Adrenal gland (tissue), 12 donors: ENCODE results near the gene TRDN. TPM values are rescaled to one million over a fixed set of nuclear protein-coding genes. Genes with fewer than 3 reads are reported as not detected.
A peak's percentile ranks its signal among the peaks of the same experiment; 100 is the strongest.

Source experiments
- DNase-seq, 7 donors: peaks; one replicate each; pipeline ENCODE4 v3.0.0-alpha.2; 2019 to 2020
- H3K27ac ChIP-seq, 5 donors: fragments of 200-600 bp; sonication (generic) in 4 of 5; 1 replicate in 3 of 5; 2 replicates in 2 of 5; pipeline versions ENCODE4 v1.5.1 to v1.8.0; 2016 to 2020; ENCODE audit warnings: mild to moderate bottlenecking in 1 of 5
- H3K27me3 ChIP-seq: fragments of 200-600 bp; 2 replicates; pipeline ENCODE4 v1.8.0; 2021
- H3K36me3 ChIP-seq, 2 donors: fragments of 200-600 bp; replicated peaks in 1 of 2; 1 replicate in 1 of 2; 2 replicates in 1 of 2; pipeline versions ENCODE4 v1.5.1 to v1.8.0; 2018 to 2022
- H3K4me1 ChIP-seq, 2 donors: fragments of 200-600 bp; replicated peaks in 1 of 2; 1 replicate in 1 of 2; 2 replicates in 1 of 2; pipeline versions ENCODE4 v1.5.1 to v1.8.0; 2018 to 2021
- H3K4me3 ChIP-seq, 4 donors: fragments of 200-600 bp; sonication (generic) in 3 of 4; one replicate each; pipeline ENCODE4 v1.5.1; 2016 to 2018
- H3K9me3 ChIP-seq, 3 donors: fragments of 200-600 bp; sonication (generic) in 1 of 3; replicated peaks in 1 of 3; 1 replicate in 2 of 3; 2 replicates in 1 of 3; pipeline versions ENCODE4 v1.5.1 to v1.8.0; 2016 to 2021
- POLR2A ChIP-seq, 2 donors: fragments of 450-650 bp; IDR thresholded peaks; one replicate each; pipeline ENCODE4 v1.6.1; 2017; ENCODE audit warnings: antibody characterized with exemption in 2 of 2, mild to moderate bottlenecking in 2 of 2, moderate library complexity in 1 of 2
- WGBS, 4 donors: extraction: QIAGEN DNeasy Blood & Tissue Kit in 2 of 4; methylation state at CpG; one replicate each; pipeline versions ENCODE4 v1.1.5 to v1.1.7; 2013 to 2017; 5-methylcytosine and 5-hydroxymethylcytosine counted together
- intact Hi-C, 2 donors: fragments of 100-400 bp; cut with DNase I; formaldehyde crosslinking; loops; one replicate each; pipeline versions ENCODE4 v1.14.1 to v1.15.0; 2022 to 2023
- polyA plus RNA-seq, 3 donors: library from polyadenylated mRNA; stranded (reverse); fragments of 200-250 nt in 2 of 3; fragments of 350-450 nt in 1 of 3; fragmentation: Illumina TruSeq in 1 of 3; extraction: RNeasy Lipid Tissue Mini Kit (QIAGEN cat#74804) in 1 of 3; gene quantifications; one replicate each; pipeline ENCODE4 v1.2.3, GENCODE V29; 2013 to 2014
- total RNA-seq, 9 donors: library from RNA; depleted of rRNA in 4 of 9; stranded (reverse); fragments of >200 nt in 4 of 9; fragments of 120-200 nt in 1 of 9; fragmentation: NEBNext Ultra II Directional in 1 of 9; extraction: Animal tissue kit (Norgen Biotek cat#: 25700) in 1 of 9; gene quantifications; one replicate each; pipeline versions ENCODE4 v1.1.0 to v1.2.4, GENCODE V29; 2013 to 2023
- TF ChIP-seq, protein P1 (sequence below), 6 experiments: fragments of 450-650 bp in 4 of 6; fragments of 200-600 bp in 2 of 6; sonication (generic) in 1 of 6; IDR thresholded peaks; 1 replicate in 5 of 6; 2 replicates in 1 of 6; pipeline versions ENCODE4 v1.5.1 to v1.8.0; 2016 to 2021; ENCODE audit warnings: antibody characterized with exemption in 6 of 6, mild to moderate bottlenecking in 2 of 6, moderate library complexity in 1 of 6
- donor health status: healthy with polysubstance abuse.
- donor health status: Bipolar disorder and iron deficiency.
- donor health status: DM: yes; HTN: yes; CAD: no.
- donor health status: DM: no; HTN: no; CAD: no.
- donor health status: DM: no; HTN: no; CAD: no.
- donor health status: DM: yes; HTN: yes; CAD: no.

Gene TRDN
- total and polyA plus RNA-seq, 12 donors: 0.06 to 3.5 (median 0.54) TPM; not detected in 2

- WGBS, 4 donors: 72 to 88% (median 81%) methylated on average over 1 of the region's 1 CpG
- no peak for DNase-seq
Measured at GRCh38 chr6:123427008-123427407, 209.7 kb downstream of the TRDN start.

DNA sequence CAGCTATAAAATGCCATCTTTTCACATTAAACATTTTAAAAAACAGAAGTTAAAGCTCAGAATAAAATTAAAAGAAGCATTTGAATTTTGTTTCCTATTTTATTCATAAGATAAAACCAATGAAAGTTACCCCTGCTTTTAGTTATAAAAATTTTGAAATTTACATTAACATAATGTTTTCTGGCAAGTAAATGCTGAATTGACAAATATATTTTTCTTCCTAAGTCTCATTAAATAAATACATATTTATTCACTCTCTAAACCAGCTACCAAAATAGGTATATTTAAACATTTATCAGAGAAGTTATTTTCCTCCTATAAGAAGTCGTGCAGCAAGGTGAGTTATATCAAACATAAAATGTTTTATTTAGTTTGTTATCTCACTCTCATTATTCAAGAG, 213.6 kb downstream of the TRDN start:
- no peak overlapping the region for H3K27ac ChIP-seq
- H3K36me3 ChIP-seq: no peaks in the 10 kb centered on the region
- H3K9me3 ChIP-seq: no peaks in the 10 kb centered on the region
- no peaks in the 10 kb centered on the region for H3K27me3 ChIP-seq
- WGBS, 4 donors: 85 to 94% (median 90%) methylated on average over 1 of the region's 1 CpG
- H3K4me3 ChIP-seq: no peak overlapping the region
- intact Hi-C loops: no loop called here
- H3K4me1 ChIP-seq: no peaks in the 10 kb centered on the region
- no peak for DNase-seq
- TF ChIP-seq, protein P1, sequence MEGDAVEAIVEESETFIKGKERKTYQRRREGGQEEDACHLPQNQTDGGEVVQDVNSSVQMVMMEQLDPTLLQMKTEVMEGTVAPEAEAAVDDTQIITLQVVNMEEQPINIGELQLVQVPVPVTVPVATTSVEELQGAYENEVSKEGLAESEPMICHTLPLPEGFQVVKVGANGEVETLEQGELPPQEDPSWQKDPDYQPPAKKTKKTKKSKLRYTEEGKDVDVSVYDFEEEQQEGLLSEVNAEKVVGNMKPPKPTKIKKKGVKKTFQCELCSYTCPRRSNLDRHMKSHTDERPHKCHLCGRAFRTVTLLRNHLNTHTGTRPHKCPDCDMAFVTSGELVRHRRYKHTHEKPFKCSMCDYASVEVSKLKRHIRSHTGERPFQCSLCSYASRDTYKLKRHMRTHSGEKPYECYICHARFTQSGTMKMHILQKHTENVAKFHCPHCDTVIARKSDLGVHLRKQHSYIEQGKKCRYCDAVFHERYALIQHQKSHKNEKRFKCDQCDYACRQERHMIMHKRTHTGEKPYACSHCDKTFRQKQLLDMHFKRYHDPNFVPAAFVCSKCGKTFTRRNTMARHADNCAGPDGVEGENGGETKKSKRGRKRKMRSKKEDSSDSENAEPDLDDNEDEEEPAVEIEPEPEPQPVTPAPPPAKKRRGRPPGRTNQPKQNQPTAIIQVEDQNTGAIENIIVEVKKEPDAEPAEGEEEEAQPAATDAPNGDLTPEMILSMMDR (IDR thresholded peaks at IDR 0.05): no peak
- TF ChIP-seq POLR2A (IDR thresholded peaks at IDR 0.05): no peak

More at GRCh38 chr6:123427008-123427407, 209.7 kb downstream of the TRDN start:
- Histone ChIP-seq H3K36me3 (no peaks in the 10 kb centered on the region), H3K9me3 (no peaks in the 10 kb centered on the region), H3K27ac (no peak overlapping the region), H3K4me3 (no peak overlapping the region), H3K27me3 (no peaks in the 10 kb centered on the region), H3K4me1 (no peaks in the 10 kb centered on the region)
- TF ChIP-seq, protein P1 (IDR thresholded peaks at IDR 0.05): no peak
- no peak for TF ChIP-seq POLR2A (IDR thresholded peaks at IDR 0.05)
- intact Hi-C loops: no loop called here

- no peak overlapping the region for H3K27ac ChIP-seq
- intact Hi-C loops: no loop called here
- no peaks in the 10 kb centered on the region for H3K36me3 ChIP-seq
- H3K4me3 ChIP-seq: no peak overlapping the region
- 90 to 100% (median 93%) methylated on average over 1 of the region's 1 CpG for WGBS, 4 donors
- no peaks in the 10 kb centered on the region for H3K27me3 ChIP-seq
- no peaks in the 10 kb centered on the region for H3K9me3 ChIP-seq
- DNase-seq: no peak
- H3K4me1 ChIP-seq: peaks cover 3 to 13% of the 10 kb centered on the region in 2 donors
- no peak for TF ChIP-seq POLR2A (IDR thresholded peaks at IDR 0.05)
- TF ChIP-seq, protein P1 (IDR thresholded peaks at IDR 0.05): no peak
Measured at GRCh38 chr6:123420512-123420911, 216.2 kb downstream of the TRDN start.

DNA sequence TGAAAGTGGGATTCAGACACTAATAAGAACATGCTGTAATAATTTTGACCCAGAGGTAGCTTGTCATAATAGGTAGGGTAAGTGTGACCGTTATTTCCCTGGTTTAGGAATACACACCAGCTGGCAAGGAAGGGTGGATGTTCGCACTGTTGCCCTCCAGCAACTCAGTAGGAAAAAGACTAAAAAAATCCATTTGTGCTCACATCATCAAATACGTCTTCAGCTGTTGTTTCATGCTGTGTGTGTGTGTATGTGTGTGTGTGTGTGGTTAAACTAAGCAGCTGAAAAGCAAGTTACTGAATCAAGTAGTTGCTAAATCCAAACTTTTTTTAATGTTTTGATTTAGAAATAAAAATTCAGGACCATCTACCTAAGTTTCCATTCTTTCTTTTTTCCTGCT, 218.7 kb downstream of the TRDN start:
- peaks cover 3 to 13% of the 10 kb centered on the region in 2 donors for H3K4me1 ChIP-seq
- peak overlapping the region in 2 of 5 donors; percentile 40 to 54 for H3K27ac ChIP-seq
- H3K4me3 ChIP-seq: peak overlapping the region in 1 of 4 donors; percentile 28
- no peaks in the 10 kb centered on the region for H3K36me3 ChIP-seq
- TF ChIP-seq, protein P1 (IDR thresholded peaks at IDR 0.05): no peak
- no peak for TF ChIP-seq POLR2A (IDR thresholded peaks at IDR 0.05)
- intact Hi-C loops: loop anchor here in 1 of 2 donors (5.0 kb wide), 1 partner anchor 299 kb away; no protein-coding TSS in a partner anchor
- H3K27me3 ChIP-seq: no peaks in the 10 kb centered on the region
- no peaks in the 10 kb centered on the region for H3K9me3 ChIP-seq
- 53 to 61% (median 55%) methylated on average over 3 of the region's 3 CpGs for WGBS, 4 donors
- DNase-seq: peak in 1 of 7 donors; percentile 31
